ENCODE data around the gene SH3GLB1.

DNA sequence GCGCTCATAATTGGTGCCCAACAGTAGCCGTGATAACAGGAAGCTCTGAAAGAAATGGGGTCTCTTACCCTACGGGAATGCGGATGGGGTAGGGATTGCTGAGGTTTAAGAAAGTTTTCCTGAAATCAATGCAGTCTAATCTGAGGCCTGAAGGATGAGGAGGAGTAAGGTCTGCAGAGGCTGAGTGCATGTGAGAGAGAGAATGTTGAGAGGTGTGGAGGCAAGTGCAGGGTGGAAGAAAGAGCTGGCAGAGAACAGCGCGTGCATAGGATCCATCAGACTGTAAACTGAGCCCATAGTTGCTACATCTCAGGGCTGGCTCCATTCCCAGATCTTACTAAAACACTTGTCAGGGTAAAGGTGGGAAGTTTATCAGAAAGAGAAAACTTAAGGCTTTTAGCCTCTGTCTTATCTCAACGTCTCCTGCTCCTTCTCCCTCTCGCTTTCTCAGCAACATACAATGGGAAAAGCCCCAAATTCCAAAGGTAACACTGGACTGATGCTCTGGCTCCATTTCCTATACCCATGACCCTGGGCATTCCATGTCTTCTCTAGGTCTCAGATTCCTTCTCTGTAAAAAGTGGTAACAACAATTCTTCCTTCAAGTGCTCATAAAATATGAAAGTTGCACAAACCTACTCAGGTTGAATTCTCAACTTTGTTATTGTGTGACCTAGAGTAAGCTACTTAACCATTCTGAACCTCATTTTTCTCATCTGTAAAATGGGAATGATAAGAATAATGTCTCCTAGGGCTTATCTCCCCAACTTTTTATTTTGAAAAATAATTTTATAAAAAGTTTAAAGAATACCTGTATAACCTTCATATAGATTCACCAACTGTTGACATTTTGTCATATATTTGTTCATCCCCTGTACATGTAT, 75.2 kb downstream of the SH3GLB1 start:
- no peak for TF ChIP-seq POLR2A (IDR thresholded peaks at IDR 0.05)
- TF ChIP-seq, protein P1, sequence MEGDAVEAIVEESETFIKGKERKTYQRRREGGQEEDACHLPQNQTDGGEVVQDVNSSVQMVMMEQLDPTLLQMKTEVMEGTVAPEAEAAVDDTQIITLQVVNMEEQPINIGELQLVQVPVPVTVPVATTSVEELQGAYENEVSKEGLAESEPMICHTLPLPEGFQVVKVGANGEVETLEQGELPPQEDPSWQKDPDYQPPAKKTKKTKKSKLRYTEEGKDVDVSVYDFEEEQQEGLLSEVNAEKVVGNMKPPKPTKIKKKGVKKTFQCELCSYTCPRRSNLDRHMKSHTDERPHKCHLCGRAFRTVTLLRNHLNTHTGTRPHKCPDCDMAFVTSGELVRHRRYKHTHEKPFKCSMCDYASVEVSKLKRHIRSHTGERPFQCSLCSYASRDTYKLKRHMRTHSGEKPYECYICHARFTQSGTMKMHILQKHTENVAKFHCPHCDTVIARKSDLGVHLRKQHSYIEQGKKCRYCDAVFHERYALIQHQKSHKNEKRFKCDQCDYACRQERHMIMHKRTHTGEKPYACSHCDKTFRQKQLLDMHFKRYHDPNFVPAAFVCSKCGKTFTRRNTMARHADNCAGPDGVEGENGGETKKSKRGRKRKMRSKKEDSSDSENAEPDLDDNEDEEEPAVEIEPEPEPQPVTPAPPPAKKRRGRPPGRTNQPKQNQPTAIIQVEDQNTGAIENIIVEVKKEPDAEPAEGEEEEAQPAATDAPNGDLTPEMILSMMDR (IDR thresholded peaks at IDR 0.05), result no peak
